Activated naive CD8-positive, alpha-beta T cell treated with anti-CD3 and anti-CD28 coated beads, Interleukin-2, amount 10 ng/mL, durations not matched to agents 7 days and 5 days (primary cell): ENCODE data around the gene CALHM1. TPM values are rescaled to one million over a fixed set of nuclear protein-coding genes. Genes with fewer than 3 reads are reported as not detected.

Source experiments
- ATAC-seq: fragments of 150-1000 bp; cut with Tn5 transposase; one replicate; pipeline ENCODE4 v1.10.0; 2021; ENCODE audit warnings: low read depth, moderate library complexity
- POLR2A ChIA-PET: fragments of 350-600 bp; sonication (Branson Sonifier 250); formaldehyde crosslinking; loops from one replicate; lab custom pipeline; 2021; ENCODE audit warnings: antibody characterized with exemption; lab: Charles Lee
- DNase-seq: peaks from one replicate; pipeline ENCODE4 v3.0.0; 2021
- H3K27ac Mint-ChIP-seq: one replicate; pipeline ENCODE4 v1.8.0; 2022; ENCODE audit warnings: mild to moderate bottlenecking, mixed read lengths
- H3K27me3 Mint-ChIP-seq: one replicate; pipeline ENCODE4 v1.8.0; 2022; ENCODE audit warnings: mild to moderate bottlenecking, moderate library complexity, mixed read lengths
- H3K36me3 Mint-ChIP-seq: one replicate; pipeline ENCODE4 v1.8.0; 2021; ENCODE audit warnings: mild to moderate bottlenecking, mixed read lengths
- H3K4me1 Mint-ChIP-seq: one replicate; pipeline ENCODE4 v1.8.0; 2021; ENCODE audit warnings: mixed read lengths
- H3K4me3 Mint-ChIP-seq: one replicate; pipeline ENCODE4 v1.8.0; 2022; ENCODE audit warnings: mild to moderate bottlenecking, moderate library complexity, mixed read lengths
- H3K9me3 Mint-ChIP-seq: one replicate; pipeline ENCODE4 v1.8.0; 2021; ENCODE audit warnings: mixed read lengths
- total RNA-seq, 2 experiments: library from RNA; stranded (reverse); gene quantifications; one replicate each; pipeline ENCODE4 v1.2.3, GENCODE V29; 2021

Gene CALHM1
- total RNA-seq, 2 experiments from 2014 or later: 0.74 to 0.94 TPM

GRCh38 chr10:103476046-103476768 lies 17.5 kb upstream of the CALHM1 start:
- Mint-ChIP-seq H3K27ac (peak overlapping the region; percentile 81), H3K27me3 (no peaks in the 10 kb centered on the region), H3K36me3 (peaks cover 4% of the 10 kb centered on the region), H3K4me3 (no peak overlapping the region), H3K4me1 (peaks cover 38% of the 10 kb centered on the region), H3K9me3 (peaks cover 3% of the 10 kb centered on the region)
- peak; percentile 58 for DNase-seq
- POLR2A ChIA-PET: interaction anchor here (1.0 to 3.6 kb wide), 2 partner anchors 16 to 24 kb away, joined by 3 to 40 read pairs; partner anchors contain the start of gene CALHM2
- ATAC-seq: peak; percentile 44

GRCh38 chr10:103475437-103475836 lies 16.7 kb upstream of the CALHM1 start:
- Mint-ChIP-seq H3K27me3 (no peaks in the 10 kb centered on the region), H3K27ac (peak overlapping the region; percentile 31), H3K4me3 (no peak overlapping the region), H3K36me3 (peaks cover 7% of the 10 kb centered on the region), H3K4me1 (peaks cover 44% of the 10 kb centered on the region), H3K9me3 (peaks cover 3% of the 10 kb centered on the region)
- ATAC-seq: no peak
- POLR2A ChIA-PET: interaction anchor here (0.7 to 3.6 kb wide), 3 partner anchors 16 to 23 kb away, joined by 3 to 40 read pairs (median 3); partner anchors contain the start of gene CALHM2
- DNase-seq: no peak

GRCh38 chr10:103474077-103474476 lies 15.4 kb upstream of the CALHM1 start:
- H3K27ac Mint-ChIP-seq: peak overlapping the region; percentile 8
- H3K9me3 Mint-ChIP-seq: peaks cover 3% of the 10 kb centered on the region
- ATAC-seq: no peak
- POLR2A ChIA-PET: interaction anchor here (0.7 to 7.4 kb wide), 3 partner anchors 22 to 105 kb away, joined by 3 to 89 read pairs (median 40); partner anchors contain the start of gene CALHM2
- no peak overlapping the region for H3K4me3 Mint-ChIP-seq
- DNase-seq: no peak
- peaks cover 14% of the 10 kb centered on the region for H3K36me3 Mint-ChIP-seq
- H3K27me3 Mint-ChIP-seq: no peaks in the 10 kb centered on the region
- peaks cover 53% of the 10 kb centered on the region for H3K4me1 Mint-ChIP-seq

GRCh38 chr10:103473261-103473671 lies 14.6 kb upstream of the CALHM1 start:
- H3K4me3 Mint-ChIP-seq: no peak overlapping the region
- H3K36me3 Mint-ChIP-seq: peaks cover 14% of the 10 kb centered on the region
- POLR2A ChIA-PET: interaction anchor here (7.4 kb wide), 1 partner anchor 21 kb away, joined by 89 read pairs; the partner anchor contains the start of gene CALHM2
- no peaks in the 10 kb centered on the region for H3K27me3 Mint-ChIP-seq
- H3K4me1 Mint-ChIP-seq: peaks cover 54% of the 10 kb centered on the region
- peak overlapping the region; percentile 50 for H3K27ac Mint-ChIP-seq
- ATAC-seq (no peak), DNase-seq (no peak)
- peaks cover 3% of the 10 kb centered on the region for H3K9me3 Mint-ChIP-seq

- Mint-ChIP-seq H3K4me1 (peaks cover 61% of the 10 kb centered on the region), H3K4me3 (peak overlapping the region; percentile 77), H3K9me3 (peaks cover 3% of the 10 kb centered on the region), H3K36me3 (peaks cover 14% of the 10 kb centered on the region), H3K27ac (peak overlapping the region; percentile 98), H3K27me3 (no peaks in the 10 kb centered on the region)
- ATAC-seq (no peak), DNase-seq (no peak)
- POLR2A ChIA-PET: interaction anchor here (1.0 to 7.4 kb wide), 7 partner anchors 12 to 554 kb away, joined by 3 to 89 read pairs (median 5); partner anchors contain the start of genes ATP5MK, CALHM1, CALHM2 and CNNM2
Measured at GRCh38 chr10:103472005-103472404, 13.3 kb upstream of the CALHM1 start.

GRCh38 chr10:103470761-103471653 lies 12.3 kb upstream of the CALHM1 start:
- Mint-ChIP-seq H3K4me3 (peak overlapping the region; percentile 77), H3K4me1 (peaks cover 63% of the 10 kb centered on the region), H3K36me3 (peaks cover 14% of the 10 kb centered on the region), H3K27me3 (no peaks in the 10 kb centered on the region), H3K9me3 (peaks cover 3% of the 10 kb centered on the region), H3K27ac (peak overlapping the region; percentile 98)
- ATAC-seq: peak; percentile 92
- DNase-seq: peak; percentile 84
- POLR2A ChIA-PET: interaction anchor here (0.6 to 7.4 kb wide), 6 partner anchors 11 to 553 kb away, joined by 3 to 89 read pairs (median 9); partner anchors contain the start of genes CALHM1, CALHM2, CNNM2 and TAF5

- peaks cover 3% of the 10 kb centered on the region for H3K9me3 Mint-ChIP-seq
- peaks cover 62% of the 10 kb centered on the region for H3K4me1 Mint-ChIP-seq
- H3K27me3 Mint-ChIP-seq: no peaks in the 10 kb centered on the region
- ATAC-seq (no peak), DNase-seq (no peak)
- peak overlapping the region; percentile 98 for H3K27ac Mint-ChIP-seq
- H3K4me3 Mint-ChIP-seq: no peak overlapping the region
- POLR2A ChIA-PET: interaction anchor here (1.6 to 7.4 kb wide), 2 partner anchors 12 to 17 kb away, joined by 3 to 89 read pairs; partner anchors contain the start of gene CALHM2
- H3K36me3 Mint-ChIP-seq: peaks cover 14% of the 10 kb centered on the region
Measured at GRCh38 chr10:103469201-103469600, 10.5 kb upstream of the CALHM1 start.

GRCh38 chr10:103467406-103467805 lies 8.7 kb upstream of the CALHM1 start:
- H3K36me3 Mint-ChIP-seq: peaks cover 11% of the 10 kb centered on the region
- DNase-seq: no peak
- POLR2A ChIA-PET: interaction anchor here (7.4 kb wide), 1 partner anchor 15 kb away, joined by 89 read pairs; the partner anchor contains the start of gene CALHM2
- no peak for ATAC-seq
- H3K9me3 Mint-ChIP-seq: no peaks in the 10 kb centered on the region
- H3K27me3 Mint-ChIP-seq: peaks cover 7% of the 10 kb centered on the region
- peaks cover 54% of the 10 kb centered on the region for H3K4me1 Mint-ChIP-seq
- H3K27ac Mint-ChIP-seq: peak overlapping the region; percentile 15
- H3K4me3 Mint-ChIP-seq: peak overlapping the region; percentile 6

- Mint-ChIP-seq H3K27me3 (peaks cover 7% of the 10 kb centered on the region), H3K9me3 (no peaks in the 10 kb centered on the region), H3K4me3 (no peak overlapping the region), H3K27ac (peak overlapping the region; percentile 66), H3K4me1 (peaks cover 47% of the 10 kb centered on the region), H3K36me3 (peaks cover 11% of the 10 kb centered on the region)
- ATAC-seq: no peak
- POLR2A ChIA-PET: interaction anchor here (2.0 to 7.4 kb wide), 2 partner anchors 9 to 15 kb away, joined by 6 to 89 read pairs; partner anchors contain the start of gene CALHM2
- no peak for DNase-seq
Measured at GRCh38 chr10:103466734-103467133, 8.0 kb upstream of the CALHM1 start.

- H3K9me3 Mint-ChIP-seq: no peaks in the 10 kb centered on the region
- peaks cover 7% of the 10 kb centered on the region for H3K27me3 Mint-ChIP-seq
- DNase-seq (no peak), ATAC-seq (no peak)
- no peak overlapping the region for H3K4me3 Mint-ChIP-seq
- H3K27ac Mint-ChIP-seq: no peak overlapping the region
- POLR2A ChIA-PET: interaction anchor here (0.6 to 2.1 kb wide), 5 partner anchors 8 to 20 kb away, joined by 3 to 15 read pairs (median 6); partner anchors contain the start of gene CALHM2
- H3K36me3 Mint-ChIP-seq: peaks cover 9% of the 10 kb centered on the region
- peaks cover 38% of the 10 kb centered on the region for H3K4me1 Mint-ChIP-seq
Measured at GRCh38 chr10:103465411-103466179, 6.9 kb upstream of the CALHM1 start.

GRCh38 chr10:103463499-103463898 lies 4.8 kb upstream of the CALHM1 start:
- Mint-ChIP-seq H3K27me3 (peaks cover 7% of the 10 kb centered on the region), H3K4me3 (no peak overlapping the region), H3K4me1 (peaks cover 39% of the 10 kb centered on the region), H3K9me3 (no peaks in the 10 kb centered on the region), H3K36me3 (no peaks in the 10 kb centered on the region), H3K27ac (no peak overlapping the region)
- POLR2A ChIA-PET: interaction anchor here (0.6 kb wide), 1 partner anchor 11 kb away, joined by 3 read pairs; the partner anchor contains the start of gene CALHM2
- DNase-seq (no peak), ATAC-seq (no peak)

- POLR2A ChIA-PET: interaction anchor here (1.3 to 3.3 kb wide), 3 partner anchors 11 to 16 kb away, joined by 3 to 24 read pairs (median 4); no protein-coding TSS in a partner anchor
- H3K4me1 Mint-ChIP-seq: peaks cover 20% of the 10 kb centered on the region
- no peak for DNase-seq
- no peaks in the 10 kb centered on the region for H3K9me3 Mint-ChIP-seq
- peak overlapping the region; percentile 81 for H3K27ac Mint-ChIP-seq
- H3K36me3 Mint-ChIP-seq: peaks cover 2% of the 10 kb centered on the region
- H3K4me3 Mint-ChIP-seq: peak overlapping the region; percentile 55
- peak; percentile 17 for ATAC-seq
- peaks cover 7% of the 10 kb centered on the region for H3K27me3 Mint-ChIP-seq
Measured at GRCh38 chr10:103459615-103460014, 915 bp upstream of the CALHM1 start.
